B cell (primary cell): ENCODE results near the gene P4HA1. TPM values are rescaled to one million over a fixed set of nuclear protein-coding genes. Genes with fewer than 3 reads are reported as not detected.
"Not testable (repeated sequence)": the region's sequence is repeated elsewhere in the genome, so short reads cannot be mapped to it uniquely, and the experiment has no call there.

Experiments
- ATAC-seq: fragments of 200-7000 bp; cut with Tn5 transposase; one replicate; pipeline ENCODE4 v1.10.0; 2021; ENCODE audit warnings: low read depth, mild to moderate bottlenecking, moderate number of reproducible peaks, moderate library complexity
- CTCF ChIA-PET: fragments of 350-600 bp; sonication (Branson Sonifier 250); formaldehyde crosslinking; loops from one replicate; lab custom pipeline; 2021; ENCODE audit warnings: antibody characterized with exemption, inconsistent platforms; lab: Charles Lee
- POLR2A ChIA-PET: fragments of 350-600 bp; sonication (Branson Sonifier 250); formaldehyde crosslinking; loops from one replicate; lab custom pipeline; 2021; ENCODE audit warnings: antibody characterized with exemption; lab: Charles Lee
- DNase-seq: peaks from one replicate; pipeline ENCODE4 v3.0.0; 2013
- H2AFZ ChIP-seq: 2 replicates; pipeline ENCODE4 v1.6.1; 2012; ENCODE audit warnings: mild to moderate bottlenecking, low read depth, low read length; ENCODE audit not compliant: insufficient read depth, poor library complexity, severe bottlenecking
- H3K27ac ChIP-seq, 2 donors: 1 replicate in 1 of 2; 2 replicates in 1 of 2; pipeline ENCODE4 v1.5.1; 2012 to 2013; ENCODE audit warnings: low read length in 2 of 2, mild to moderate bottlenecking in 2 of 2, moderate library complexity in 1 of 2
- H3K27me3 ChIP-seq, 4 experiments: fragments of 200-600 bp in 1 of 4; sonication (generic) in 1 of 4; replicated peaks in 1 of 4; 1 replicate in 2 of 4; 2 replicates in 2 of 4; pipeline versions ENCODE4 v1.6.1 to v1.7.0; 2013 to 2016; ENCODE audit warnings: low read length in 3 of 4, mild to moderate bottlenecking in 2 of 4, mixed read lengths in 1 of 4, moderate library complexity in 1 of 4; ENCODE audit not compliant: insufficient read depth in 4 of 4, control insufficient read depth in 3 of 4; ENCODE audit errors: control extremely low read depth in 1 of 4
- H3K36me3 ChIP-seq, 2 experiments: replicated peaks in 1 of 2; 1 replicate in 1 of 2; 2 replicates in 1 of 2; pipeline versions ENCODE4 v1.6.1 to v1.7.1; 2013; ENCODE audit warnings: low read length in 1 of 2; ENCODE audit not compliant: insufficient read depth in 2 of 2, control insufficient read depth in 1 of 2; ENCODE audit errors: control extremely low read depth in 1 of 2, extremely low read depth in 1 of 2
- H3K4me1 ChIP-seq, 2 donors: fragments of 200-600 bp in 1 of 2; sonication (generic) in 1 of 2; 1 replicate in 1 of 2; 2 replicates in 1 of 2; pipeline versions ENCODE4 v1.5.1 to v1.6.1; 2013 to 2017; ENCODE audit warnings: low read length in 2 of 2; ENCODE audit not compliant: control insufficient read depth in 2 of 2, insufficient read depth in 2 of 2
- H3K4me2 ChIP-seq: replicated peaks from 2 replicates; pipeline ENCODE3; 2012; ENCODE audit warnings: mild to moderate bottlenecking, low read depth, low read length; ENCODE audit not compliant: poor library complexity, severe bottlenecking
- H3K4me3 ChIP-seq, 5 experiments: fragments of 200-600 bp in 1 of 5; sonication (generic) in 1 of 5; 1 replicate in 3 of 5; 2 replicates in 2 of 5; pipeline versions ENCODE4 v1.5.1 to v1.7.0; 2011 to 2016; ENCODE audit warnings: low read length in 4 of 5, mild to moderate bottlenecking in 4 of 5, low read depth in 2 of 5, control low read depth in 1 of 5, moderate library complexity in 1 of 5; ENCODE audit not compliant: insufficient read depth in 1 of 5; ENCODE audit errors: control extremely low read depth in 1 of 5, extremely low read depth in 1 of 5
- H3K79me2 ChIP-seq: fragments of 200-600 bp; sonication (generic); one replicate; pipeline ENCODE4 v1.6.0; 2016; ENCODE audit warnings: low read length; ENCODE audit not compliant: control insufficient read depth, insufficient read depth
- H3K9ac ChIP-seq: fragments of 200-600 bp; sonication (generic); 2 replicates; pipeline ENCODE4 v1.6.1; 2017; ENCODE audit warnings: mild to moderate bottlenecking, low read length, moderate library complexity
- H3K9me3 ChIP-seq, 3 donors: one replicate each; pipeline versions ENCODE4 v1.6.1 to v1.7.1; 2013; ENCODE audit warnings: low read length in 2 of 3; ENCODE audit not compliant: control insufficient read depth in 2 of 3, insufficient read depth in 1 of 3; ENCODE audit errors: control extremely low read depth in 1 of 3
- H4K20me1 ChIP-seq: 2 replicates; pipeline ENCODE4 v1.6.0; 2012; ENCODE audit warnings: mild to moderate bottlenecking, low read length; ENCODE audit not compliant: insufficient read depth, control insufficient read depth, poor library complexity, severe bottlenecking
- H3K27ac Mint-ChIP-seq: one replicate; pipeline ENCODE4 v1.8.0; 2021; ENCODE audit warnings: mixed read lengths
- H3K27me3 Mint-ChIP-seq: one replicate; pipeline ENCODE4 v1.8.0; 2021; ENCODE audit warnings: mixed read lengths
- H3K4me1 Mint-ChIP-seq: one replicate; pipeline ENCODE4 v1.8.0; 2021; ENCODE audit warnings: mixed read lengths
- H3K4me3 Mint-ChIP-seq: one replicate; pipeline ENCODE4 v1.8.0; 2021; ENCODE audit warnings: mixed read lengths
- H3K9me3 Mint-ChIP-seq: one replicate; pipeline ENCODE4 v1.8.0; 2022; ENCODE audit warnings: mixed read lengths; ENCODE audit not compliant: insufficient read depth
- EZH2 ChIP-seq: IDR thresholded peaks from 2 replicates; pipeline ENCODE4 v1.6.1; 2012; ENCODE audit warnings: borderline replicate concordance, low read depth, mild to moderate bottlenecking, moderate library complexity, low read length; ENCODE audit not compliant: insufficient read depth, poor library complexity, severe bottlenecking
- WGBS: methylation state at CpG from one replicate; pipeline ENCODE4 v1.1.5; 2013; ENCODE audit warnings: missing lambda C conversion rate; ENCODE audit not compliant: insufficient coverage; 5-methylcytosine and 5-hydroxymethylcytosine counted together
- intact Hi-C: fragments of 100-400 bp; cut with micrococcal nuclease; formaldehyde crosslinking; loops from one replicate; pipeline ENCODE4 v1.10.0; 2022
- polyA plus RNA-seq: library from polyadenylated mRNA; depleted of rRNA; stranded (reverse); fragments of >200 nt; gene quantifications from 2 replicates; pipeline ENCODE4 v1.2.3, GENCODE V29; 2012
- total RNA-seq, 2 donors: library from RNA; stranded (reverse); fragments of 120-200 nt in 1 of 2; gene quantifications; 1 replicate in 1 of 2; 2 replicates in 1 of 2; pipeline versions ENCODE4 v1.2.3 to v1.2.4, GENCODE V29; 2013 to 2022
- TF ChIP-seq, protein P1 (sequence below): fragments of 200-600 bp; IDR thresholded peaks from one replicate; pipeline ENCODE4 v1.8.0; 2022; ENCODE audit warnings: antibody characterized with exemption, mild to moderate bottlenecking

The P4HA1 gene
- total and polyA plus RNA-seq, 2 donors (not counting 1 experiment from before 2014, with no cell fraction given), result 12.8 to 19.0 TPM

DNA sequence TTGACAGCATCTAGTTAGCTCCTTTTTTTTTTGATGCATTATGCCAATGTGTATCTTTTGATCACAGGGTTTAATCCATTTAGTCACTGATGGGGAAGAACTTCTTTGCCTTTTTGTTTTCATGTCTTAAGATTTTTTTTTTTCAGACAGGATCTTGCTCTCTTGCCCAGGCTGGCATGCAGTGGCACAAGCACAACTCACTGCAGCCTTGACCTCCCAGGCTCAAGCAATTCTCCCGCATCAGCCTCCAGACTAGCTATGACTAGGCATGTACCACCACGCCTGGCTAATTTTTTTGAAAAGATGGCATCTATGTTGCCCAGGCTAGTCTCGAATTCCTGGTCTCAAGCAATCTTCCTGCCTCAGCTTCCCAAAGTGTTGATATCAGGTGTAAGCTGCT lies 95.7 kb downstream of the P4HA1 start:
- Mint-ChIP-seq H3K9me3 (peaks cover under 1% of the 10 kb centered on the region), H3K4me3 (no peak overlapping the region), H3K27ac (no peak overlapping the region), H3K4me1 (no peaks in the 10 kb centered on the region), H3K27me3 (no peaks in the 10 kb centered on the region)
- Histone ChIP-seq H3K9ac (no peak overlapping the region), H2AFZ (no peak overlapping the region), H3K27ac (no peak overlapping the region), H3K36me3 (peaks cover 4% of the 10 kb centered on the region in 2 experiments), H3K4me1 (no peaks in the 10 kb centered on the region), H3K4me3 (no peak overlapping the region), H3K9me3 (peaks cover 0 to 13% (median 1%) of the 10 kb centered on the region in 3 donors), H3K27me3 (no peaks in the 10 kb centered on the region), H3K4me2 (no peak overlapping the region), H3K79me2 (no peaks in the 10 kb centered on the region), H4K20me1 (no peaks in the 10 kb centered on the region)
- TF ChIP-seq EZH2, result no peak
- TF ChIP-seq, protein P1, sequence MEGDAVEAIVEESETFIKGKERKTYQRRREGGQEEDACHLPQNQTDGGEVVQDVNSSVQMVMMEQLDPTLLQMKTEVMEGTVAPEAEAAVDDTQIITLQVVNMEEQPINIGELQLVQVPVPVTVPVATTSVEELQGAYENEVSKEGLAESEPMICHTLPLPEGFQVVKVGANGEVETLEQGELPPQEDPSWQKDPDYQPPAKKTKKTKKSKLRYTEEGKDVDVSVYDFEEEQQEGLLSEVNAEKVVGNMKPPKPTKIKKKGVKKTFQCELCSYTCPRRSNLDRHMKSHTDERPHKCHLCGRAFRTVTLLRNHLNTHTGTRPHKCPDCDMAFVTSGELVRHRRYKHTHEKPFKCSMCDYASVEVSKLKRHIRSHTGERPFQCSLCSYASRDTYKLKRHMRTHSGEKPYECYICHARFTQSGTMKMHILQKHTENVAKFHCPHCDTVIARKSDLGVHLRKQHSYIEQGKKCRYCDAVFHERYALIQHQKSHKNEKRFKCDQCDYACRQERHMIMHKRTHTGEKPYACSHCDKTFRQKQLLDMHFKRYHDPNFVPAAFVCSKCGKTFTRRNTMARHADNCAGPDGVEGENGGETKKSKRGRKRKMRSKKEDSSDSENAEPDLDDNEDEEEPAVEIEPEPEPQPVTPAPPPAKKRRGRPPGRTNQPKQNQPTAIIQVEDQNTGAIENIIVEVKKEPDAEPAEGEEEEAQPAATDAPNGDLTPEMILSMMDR, result no peak
- POLR2A ChIA-PET, result no interaction called here
- ATAC-seq (no peak), DNase-seq (no peak)
- intact Hi-C loops, result no loop called here
- 100% methylated on average over 3 of the region's 3 CpGs for WGBS
- CTCF ChIA-PET, result interaction anchor here (0.7 kb wide), 1 partner anchor 111 kb away, joined by 3 read pairs; no protein-coding TSS in a partner anchor

DNA sequence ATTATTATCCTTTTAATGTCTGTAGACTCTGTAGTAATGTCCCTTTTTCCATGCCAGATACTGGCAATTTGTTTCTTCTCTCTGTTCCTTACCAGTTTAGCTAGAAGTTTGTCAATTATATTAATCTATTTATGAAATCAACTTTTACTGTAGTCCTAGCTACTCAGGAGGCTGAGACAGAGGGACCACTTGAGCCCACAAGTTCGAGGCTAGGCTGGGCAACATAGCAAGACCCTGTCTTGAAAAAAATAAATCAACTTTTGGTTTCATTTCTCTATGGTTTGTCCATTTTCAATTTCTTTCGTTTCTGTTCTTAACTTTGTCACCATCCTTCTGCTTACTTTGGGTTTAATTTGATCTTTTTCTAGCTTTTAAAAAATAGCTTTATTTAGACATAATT lies 99.6 kb downstream of the P4HA1 start:
- 100% methylated on average over 1 of the region's 2 CpGs for WGBS

DNA sequence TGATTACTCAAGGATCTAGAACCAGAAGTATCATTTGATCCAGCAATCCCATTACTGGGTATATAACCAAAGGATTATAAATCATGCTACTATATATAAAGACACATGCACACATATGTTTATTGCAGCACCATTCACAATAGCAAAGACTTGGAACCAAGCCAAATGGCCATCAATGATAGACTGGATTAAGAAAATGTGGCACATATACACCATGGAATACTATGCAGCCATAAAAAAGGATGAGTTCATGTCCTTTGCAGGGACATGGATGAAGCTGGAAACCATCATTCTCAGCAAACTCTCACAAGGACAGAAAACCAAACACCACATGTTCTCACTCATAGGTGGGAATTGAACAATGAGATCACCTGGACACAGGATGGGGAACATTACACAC lies 101.2 kb downstream of the P4HA1 start:
- H3K4me3 ChIP-seq, H3K27ac ChIP-seq, POLR2A ChIA-PET, H3K4me3 Mint-ChIP-seq, H3K4me2 ChIP-seq, H3K9me3 Mint-ChIP-seq, H3K9ac ChIP-seq, intact Hi-C loops, DNase-seq, H3K4me1 Mint-ChIP-seq, H3K79me2 ChIP-seq, H3K4me1 ChIP-seq, H3K27me3 Mint-ChIP-seq, CTCF ChIA-PET, H3K36me3 ChIP-seq, H2AFZ ChIP-seq, H3K27me3 ChIP-seq, ATAC-seq, H4K20me1 ChIP-seq, H3K27ac Mint-ChIP-seq: not testable (repeated sequence)
- peaks cover 0 to 13% (median 2%) of the 10 kb centered on the region in 3 donors for H3K9me3 ChIP-seq

More for the DNA sequence above, 99.6 kb downstream of the P4HA1 start:
- Mint-ChIP-seq H3K4me1 (no peaks in the 10 kb centered on the region), H3K4me3 (no peak overlapping the region), H3K27me3 (no peaks in the 10 kb centered on the region), H3K27ac (no peak overlapping the region), H3K9me3 (peaks cover 2% of the 10 kb centered on the region)
- Histone ChIP-seq H3K27me3 (no peaks in the 10 kb centered on the region), H3K4me2 (no peak overlapping the region), H2AFZ (no peak overlapping the region), H3K4me3 (no peak overlapping the region), H3K36me3 (no peaks in the 10 kb centered on the region), H3K9ac (no peak overlapping the region), H4K20me1 (no peaks in the 10 kb centered on the region), H3K4me1 (no peaks in the 10 kb centered on the region), H3K9me3 (peaks cover 0 to 13% (median 2%) of the 10 kb centered on the region in 3 donors), H3K79me2 (no peaks in the 10 kb centered on the region), H3K27ac (no peak overlapping the region)
- DNase-seq (no peak), ATAC-seq (no peak)
- intact Hi-C loops, result no loop called here
- CTCF ChIA-PET, result interaction anchor here (0.6 kb wide), 1 partner anchor 8 kb away, joined by 3 read pairs; no protein-coding TSS in a partner anchor
- POLR2A ChIA-PET, result no interaction called here
- TF ChIP-seq EZH2, result no peak
- TF ChIP-seq, protein P1, result no peak
